ENCODE data around the gene FBXW11. TPM values are rescaled to one million over a fixed set of nuclear protein-coding genes. Genes with fewer than 3 reads are reported as not detected.

The FBXW11 gene
- polyA plus RNA-seq, 2 of the 4 experiments (the other 2 are of a cell fraction) = 39.3 to 80.2 TPM

GRCh38 chr5:171969288-171969880, 37.1 kb downstream of the FBXW11 start:
- Histone ChIP-seq H3K4me2 (no peak overlapping the region), H3K9me3 (no peaks in the 10 kb centered on the region), H3K4me3 (no peak overlapping the region), H3K4me1 (0 out of 3 replicates have a peak, but pooled peaks cover 6% of the 10 kb centered on the region), H3K27ac (no peak overlapping the region; a peak in 1 of 6 replicates)
- WGBS (ENCODE audit: missing lambda C conversion rate) = 82% methylated on average over 4 of the region's 4 CpGs
- ChIA-PET POLR2A (no interaction called here), CTCF (interaction anchor here (0.6 kb wide), 1 partner anchor 237 kb away, joined by 3 read pairs; no protein-coding TSS in a partner anchor)
- TF ChIP-seq CBX8 (IDR thresholded peaks at IDR 0.05) (no peak), MAFK (IDR thresholded peaks at IDR 0.05; ENCODE audit: partially characterized antibody) (peak; percentile 62)
- ATAC-seq = no peak
- FAIRE-seq = no peak
- DNase-seq (ENCODE audit: low read depth in 1 of 2, low spot score in 1 of 2) = no peak

DNA sequence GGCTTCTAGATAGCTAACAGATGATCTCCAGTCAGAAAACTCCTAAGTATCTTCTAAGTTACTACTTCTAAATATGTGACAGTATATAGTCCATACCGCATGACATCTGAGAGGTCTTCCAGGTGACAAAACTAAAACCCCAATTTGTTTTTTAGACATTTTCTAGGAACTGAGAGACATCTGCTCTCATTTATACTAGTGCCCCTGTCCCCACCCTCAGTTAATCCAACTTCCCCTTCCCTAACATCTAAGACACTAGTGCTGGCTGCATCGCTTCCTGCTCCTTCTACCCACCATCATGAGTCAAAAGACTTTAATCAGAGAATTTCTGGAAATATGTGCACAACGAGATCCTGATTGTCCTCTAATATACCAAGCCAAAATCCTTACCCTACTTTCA, 37.9 kb downstream of the FBXW11 start:
- 91% methylated on average over 3 of the region's 3 CpGs for WGBS (ENCODE audit: missing lambda C conversion rate)
- no peak overlapping the region for H3K4me3 ChIP-seq
- DNase-seq (ENCODE audit: low read depth in 1 of 2, low spot score in 1 of 2) = no peak
- TF ChIP-seq PHF8 (IDR thresholded peaks at IDR 0.05; ENCODE audit: borderline replicate concordance, low read depth) (no peak), FOSL2 (IDR thresholded peaks at IDR 0.05) (no peak), FOSL2 (CRISPR knock-in tag; IDR thresholded peaks at IDR 0.05) (no peak), ZFP36 (IDR thresholded peaks at IDR 0.05; ENCODE audit: borderline replicate concordance, partially characterized antibody) (no peak), HOXB5 (CRISPR knock-in tag; IDR thresholded peaks at IDR 0.05) (no peak), EHF (CRISPR knock-in tag; IDR thresholded peaks at IDR 0.05) (no peak)
- no peaks in the 10 kb centered on the region for H3K9me3 ChIP-seq
- ATAC-seq = no peak
- peaks cover 6% of the 10 kb centered on the region; the same call in 1 of the 3 replicates for H3K4me1 ChIP-seq
- no peak overlapping the region for H3K4me2 ChIP-seq
- H3K27ac ChIP-seq = no peak overlapping the region
- ChIA-PET POLR2A (no interaction called here), CTCF (no interaction called here)
- FAIRE-seq = no peak

DNA sequence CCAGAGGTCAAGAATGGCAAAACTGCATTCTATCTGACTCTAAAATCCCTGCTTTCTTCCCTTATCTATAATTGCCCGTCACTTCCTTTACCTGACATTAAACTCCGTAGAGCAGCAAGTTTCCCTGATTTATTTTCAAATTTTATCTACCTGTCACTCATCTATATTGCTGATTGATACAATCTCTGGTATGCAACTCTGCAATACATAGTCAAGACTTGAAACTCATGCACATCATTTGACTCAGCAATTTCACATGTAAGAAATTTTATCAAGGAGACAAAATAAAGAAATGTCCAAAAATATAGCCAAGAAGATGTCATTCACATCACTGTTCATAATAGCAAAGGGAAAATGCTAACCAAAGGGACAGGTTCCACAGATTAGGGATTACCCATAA, 39.5 kb downstream of the FBXW11 start:
- 97% methylated on average over 2 of the region's 2 CpGs for WGBS (ENCODE audit: missing lambda C conversion rate)
- Histone ChIP-seq H3K9me3 (no peaks in the 10 kb centered on the region), H3K4me3 (no peak overlapping the region), H3K4me2 (no peak overlapping the region), H3K4me1 (peaks cover 20% of the 10 kb centered on the region), H3K27ac (no peak overlapping the region)
- FAIRE-seq (no peak), DNase-seq (ENCODE audit: low read depth in 1 of 2, low spot score in 1 of 2) (no peak), ATAC-seq (no peak)
- TF ChIP-seq E2F6 (IDR thresholded peaks at IDR 0.05; ENCODE audit: borderline replicate concordance, low read depth) = no peak
- peak; percentile 56 for TF ChIP-seq MAFK (IDR thresholded peaks at IDR 0.05; ENCODE audit: partially characterized antibody)
- ChIA-PET CTCF (interaction anchor here (1.0 kb wide), 2 partner anchors 11 to 55 kb away, joined by 3 read pairs; no protein-coding TSS in a partner anchor), POLR2A (no interaction called here)

DNA sequence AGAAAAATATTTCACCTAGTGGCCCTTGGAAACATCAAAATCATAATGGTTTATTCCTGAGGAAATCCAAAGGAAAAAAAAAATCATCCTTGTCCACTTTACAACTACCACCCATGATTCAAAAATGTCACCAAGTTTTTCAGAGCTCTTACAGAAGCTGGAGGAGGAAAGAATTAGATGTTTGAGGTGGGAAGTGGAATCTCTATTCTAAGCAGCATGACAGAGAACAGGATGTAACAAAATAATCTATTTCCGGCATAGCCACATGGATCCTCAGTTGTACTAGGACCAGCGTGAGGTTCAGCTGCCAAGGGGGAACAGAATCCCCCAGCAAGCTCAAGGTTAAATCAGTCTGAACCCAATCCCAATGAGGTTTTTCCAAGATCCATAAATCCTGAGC, 40.2 kb downstream of the FBXW11 start:
- Histone ChIP-seq H3K27ac (no peak overlapping the region), H3K4me3 (no peak overlapping the region), H3K4me1 (peaks cover 20% of the 10 kb centered on the region), H3K9me3 (no peaks in the 10 kb centered on the region), H3K4me2 (no peak overlapping the region)
- POLR2A ChIA-PET = interaction anchor here (1.0 kb wide), 1 partner anchor 40 kb away, joined by 3 read pairs; the partner anchor contains the start of gene FBXW11
- no peak for ATAC-seq
- FAIRE-seq = no peak
- no peak for DNase-seq (ENCODE audit: low read depth in 1 of 2, low spot score in 1 of 2)
- TF ChIP-seq ZSCAN20 (CRISPR knock-in tag; IDR thresholded peaks at IDR 0.05) (no peak), HOXB5 (CRISPR knock-in tag; IDR thresholded peaks at IDR 0.05) (no peak), HDAC2 (IDR thresholded peaks at IDR 0.05) (no peak), CEBPB (IDR thresholded peaks at IDR 0.05) (no peak)
- TF ChIP-seq, protein P1, sequence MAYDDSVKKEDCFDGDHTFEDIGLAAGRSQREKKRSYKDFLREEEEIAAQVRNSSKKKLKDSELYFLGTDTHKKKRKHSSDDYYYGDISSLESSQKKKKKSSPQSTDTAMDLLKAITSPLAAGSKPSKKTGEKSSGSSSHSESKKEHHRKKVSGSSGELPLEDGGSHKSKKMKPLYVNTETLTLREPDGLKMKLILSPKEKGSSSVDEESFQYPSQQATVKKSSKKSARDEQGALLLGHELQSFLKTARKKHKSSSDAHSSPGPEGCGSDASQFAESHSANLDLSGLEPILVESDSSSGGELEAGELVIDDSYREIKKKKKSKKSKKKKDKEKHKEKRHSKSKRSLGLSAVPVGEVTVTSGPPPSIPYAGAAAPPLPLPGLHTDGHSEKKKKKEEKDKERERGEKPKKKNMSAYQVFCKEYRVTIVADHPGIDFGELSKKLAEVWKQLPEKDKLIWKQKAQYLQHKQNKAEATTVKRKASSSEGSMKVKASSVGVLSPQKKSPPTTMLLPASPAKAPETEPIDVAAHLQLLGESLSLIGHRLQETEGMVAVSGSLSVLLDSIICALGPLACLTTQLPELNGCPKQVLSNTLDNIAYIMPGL (CRISPR knock-in tag; IDR thresholded peaks at IDR 0.05; ENCODE audit: borderline replicate concordance) = no peak
- 95% methylated on average over 2 of the region's 2 CpGs for WGBS (ENCODE audit: missing lambda C conversion rate)
- CTCF ChIA-PET = interaction anchor here (1.0 kb wide), 2 partner anchors 10 to 54 kb away, joined by 3 read pairs; no protein-coding TSS in a partner anchor

GRCh38 chr5:171965745-171966144, 40.7 kb downstream of the FBXW11 start:
- no peaks in the 10 kb centered on the region for H3K9me3 ChIP-seq
- FAIRE-seq (no peak), ATAC-seq (no peak), DNase-seq (ENCODE audit: low read depth in 1 of 2, low spot score in 1 of 2) (no peak)
- H3K4me2 ChIP-seq = no peak overlapping the region
- no peak overlapping the region for H3K27ac ChIP-seq
- POLR2A ChIA-PET = interaction anchor here (1.0 kb wide), 1 partner anchor 41 kb away, joined by 3 read pairs; the partner anchor contains the start of gene FBXW11
- TF ChIP-seq HEYL (CRISPR knock-in tag; IDR thresholded peaks at IDR 0.05) (no peak), POLR2AphosphoS2 (conservative IDR thresholded peaks at IDR 0.05; ENCODE audit: low read length) (no peak), CEBPB (IDR thresholded peaks at IDR 0.05) (no peak), HOXB13 (CRISPR knock-in tag; IDR thresholded peaks at IDR 0.05; ENCODE audit: low read depth) (no peak), RARB (CRISPR knock-in tag; IDR thresholded peaks at IDR 0.05) (no peak), RAD21 (conservative IDR thresholded peaks at IDR 0.05 in 1 of 2, IDR thresholded peaks at IDR 0.05 in 1 of 2) (no peak), FOXS1 (CRISPR knock-in tag; IDR thresholded peaks at IDR 0.05) (no peak), GATA3 (IDR thresholded peaks at IDR 0.05; ENCODE audit: borderline replicate concordance) (no peak), KDM5A (IDR thresholded peaks at IDR 0.05) (no peak), ZSCAN20 (CRISPR knock-in tag; IDR thresholded peaks at IDR 0.05) (no peak), BHLHE40 (IDR thresholded peaks at IDR 0.05; ENCODE audit: low read depth, low read length) (no peak)
- TF ChIP-seq, protein P2, sequence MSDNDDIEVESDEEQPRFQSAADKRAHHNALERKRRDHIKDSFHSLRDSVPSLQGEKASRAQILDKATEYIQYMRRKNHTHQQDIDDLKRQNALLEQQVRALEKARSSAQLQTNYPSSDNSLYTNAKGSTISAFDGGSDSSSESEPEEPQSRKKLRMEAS (IDR thresholded peaks at IDR 0.05) = no peak
- TF ChIP-seq, protein P3, sequence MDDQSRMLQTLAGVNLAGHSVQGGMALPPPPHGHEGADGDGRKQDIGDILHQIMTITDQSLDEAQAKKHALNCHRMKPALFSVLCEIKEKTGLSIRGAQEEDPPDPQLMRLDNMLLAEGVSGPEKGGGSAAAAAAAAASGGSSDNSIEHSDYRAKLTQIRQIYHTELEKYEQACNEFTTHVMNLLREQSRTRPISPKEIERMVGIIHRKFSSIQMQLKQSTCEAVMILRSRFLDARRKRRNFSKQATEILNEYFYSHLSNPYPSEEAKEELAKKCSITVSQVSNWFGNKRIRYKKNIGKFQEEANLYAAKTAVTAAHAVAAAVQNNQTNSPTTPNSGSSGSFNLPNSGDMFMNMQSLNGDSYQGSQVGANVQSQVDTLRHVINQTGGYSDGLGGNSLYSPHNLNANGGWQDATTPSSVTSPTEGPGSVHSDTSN (IDR thresholded peaks at IDR 0.05) = no peak
- H3K4me1 ChIP-seq = peaks cover 20% of the 10 kb centered on the region
- CTCF ChIA-PET = interaction anchor here (1.0 kb wide), 1 partner anchor 9 kb away, joined by 3 read pairs; no protein-coding TSS in a partner anchor
- 94% methylated on average over 6 of the region's 6 CpGs for WGBS (ENCODE audit: missing lambda C conversion rate)
- no peak overlapping the region for H3K4me3 ChIP-seq
